ENCODE results near the gene KLHL21.

- TF ChIP-seq RCOR1 (IDR thresholded peaks at IDR 0.05; ENCODE audit: low read depth, low read length) (no peak), SREBF2 (IDR thresholded peaks at IDR 0.05) (no peak), USF2 (IDR thresholded peaks at IDR 0.05) (no peak), NR3C1 (IDR thresholded peaks at IDR 0.05) (no peak), CTCF (IDR thresholded peaks at IDR 0.05) (no peak), POLR2A (IDR thresholded peaks at IDR 0.05; ENCODE audit: low read length) (no peak), ZFP36 (IDR thresholded peaks at IDR 0.05; ENCODE audit: borderline replicate concordance, partially characterized antibody) (no peak), HDAC2 (IDR thresholded peaks at IDR 0.05) (no peak), JUNB (IDR thresholded peaks at IDR 0.05) (no peak)
Observed at GRCh38 chr1:6601923-6602668, 573 bp downstream of the KLHL21 start.

All from A549 (cell line).